GM12874 (cell line): ENCODE measurements around the gene NIPAL3.

Experiments used
- TF ChIP-seq, protein P1 (sequence below): IDR thresholded peaks from 2 replicates; pipeline ENCODE4 v1.5.1; 2011; ENCODE audit warnings: low read depth, mild to moderate bottlenecking, control low read depth, low read length, moderate library complexity; ENCODE audit not compliant: insufficient read depth

The NIPAL3 gene

DNA sequence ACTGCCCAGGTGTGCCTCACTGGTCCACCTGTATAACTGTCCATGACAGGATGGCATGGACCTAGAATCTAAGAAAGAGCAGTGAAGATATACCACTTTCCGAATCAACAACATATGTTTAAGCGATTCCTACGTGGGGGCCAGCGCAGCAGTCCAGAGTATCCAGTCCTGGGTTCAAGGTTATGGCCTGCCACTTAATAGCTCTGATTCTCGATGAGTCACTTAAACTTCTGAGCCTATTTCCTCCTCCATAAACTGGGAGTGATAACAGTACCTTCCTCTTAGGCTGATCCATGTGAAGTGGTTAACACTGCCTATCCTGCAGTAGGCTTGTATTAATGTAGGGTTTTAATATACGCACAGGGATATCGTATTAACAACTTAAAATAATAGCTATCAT, 4.9 kb upstream of the NIPAL3 start:
- TF ChIP-seq, protein P1, sequence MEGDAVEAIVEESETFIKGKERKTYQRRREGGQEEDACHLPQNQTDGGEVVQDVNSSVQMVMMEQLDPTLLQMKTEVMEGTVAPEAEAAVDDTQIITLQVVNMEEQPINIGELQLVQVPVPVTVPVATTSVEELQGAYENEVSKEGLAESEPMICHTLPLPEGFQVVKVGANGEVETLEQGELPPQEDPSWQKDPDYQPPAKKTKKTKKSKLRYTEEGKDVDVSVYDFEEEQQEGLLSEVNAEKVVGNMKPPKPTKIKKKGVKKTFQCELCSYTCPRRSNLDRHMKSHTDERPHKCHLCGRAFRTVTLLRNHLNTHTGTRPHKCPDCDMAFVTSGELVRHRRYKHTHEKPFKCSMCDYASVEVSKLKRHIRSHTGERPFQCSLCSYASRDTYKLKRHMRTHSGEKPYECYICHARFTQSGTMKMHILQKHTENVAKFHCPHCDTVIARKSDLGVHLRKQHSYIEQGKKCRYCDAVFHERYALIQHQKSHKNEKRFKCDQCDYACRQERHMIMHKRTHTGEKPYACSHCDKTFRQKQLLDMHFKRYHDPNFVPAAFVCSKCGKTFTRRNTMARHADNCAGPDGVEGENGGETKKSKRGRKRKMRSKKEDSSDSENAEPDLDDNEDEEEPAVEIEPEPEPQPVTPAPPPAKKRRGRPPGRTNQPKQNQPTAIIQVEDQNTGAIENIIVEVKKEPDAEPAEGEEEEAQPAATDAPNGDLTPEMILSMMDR: no peak

DNA sequence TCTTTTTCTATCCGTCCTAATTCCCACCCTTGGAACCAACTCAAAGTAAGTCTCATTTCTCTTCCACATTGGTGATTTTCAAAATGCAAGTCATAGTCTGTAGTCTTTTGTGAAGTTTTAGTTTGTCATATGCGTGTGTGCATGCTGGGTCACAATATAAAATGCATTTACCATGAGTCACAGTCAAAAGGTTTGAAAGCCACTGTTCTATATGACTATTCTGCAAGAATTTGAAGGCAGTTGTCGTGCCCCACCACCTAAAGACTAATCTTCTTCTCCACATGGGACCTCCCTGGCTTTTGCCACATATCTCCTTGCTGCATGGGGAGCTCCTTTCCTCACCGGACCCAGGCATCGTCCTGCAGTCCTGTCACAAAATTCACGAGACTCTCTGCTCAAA, 3.6 kb upstream of the NIPAL3 start:
- TF ChIP-seq, protein P1: no peak

- TF ChIP-seq, protein P1: no peak
These were observed 3.2 kb upstream of the NIPAL3 start for GRCh38 chr1:24412408-24412807.

DNA sequence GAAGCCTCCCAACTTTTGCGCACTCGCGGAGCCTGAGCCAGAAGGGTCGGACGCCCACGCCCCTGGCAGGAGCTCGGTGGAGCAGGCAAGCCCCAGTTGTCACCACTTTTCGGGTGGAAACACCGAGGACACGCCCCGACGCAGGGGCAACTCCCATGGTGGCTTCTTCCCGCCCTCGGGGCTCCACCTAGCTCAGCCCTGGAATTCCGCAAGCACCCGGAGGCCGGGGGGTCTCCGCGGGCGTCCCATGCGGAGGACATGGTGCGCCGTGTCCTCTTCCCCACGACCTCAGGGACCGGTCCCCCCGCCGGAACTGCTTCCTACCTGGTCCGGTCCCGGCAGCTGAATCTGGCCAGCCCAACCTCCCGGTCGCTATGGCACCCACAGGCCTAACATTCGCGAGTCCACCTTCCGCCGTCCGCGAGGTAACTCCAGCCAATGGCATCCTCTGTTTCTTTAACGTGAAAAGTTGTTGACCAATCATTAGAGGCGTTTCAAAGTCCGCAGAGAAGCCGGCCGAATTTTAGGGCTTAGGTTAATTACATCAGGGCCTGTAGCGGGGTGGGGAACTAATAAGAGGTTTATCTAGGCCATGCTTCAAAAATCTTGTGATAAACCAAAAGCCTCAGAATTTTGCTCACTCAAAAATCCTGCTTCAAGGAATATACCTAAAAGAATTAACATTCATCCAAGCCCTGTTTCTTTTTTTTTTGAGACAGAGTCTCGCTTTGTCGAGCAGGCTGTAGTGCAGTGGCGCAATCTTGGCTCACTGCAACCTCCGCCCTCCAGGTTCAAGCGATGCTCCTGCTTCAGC, 2.0 kb upstream of the NIPAL3 start, which contains the start of gene STPG1:
Gene STPG1 (minus strand): TSS at position 433 of the 814 bp plus-strand sequence. CDS start 12,394 bp downstream, outside the sequence.
- TF ChIP-seq, protein P1: no peak

- TF ChIP-seq, protein P1: no peak
These were observed 748 bp upstream of the NIPAL3 start for GRCh38 chr1:24414775-24415333.

GRCh38 chr1:24415910-24416665, 486 bp downstream of the NIPAL3 start:
- TF ChIP-seq, protein P1: no peak
